Liver (tissue), 9 donors: ENCODE data around the gene SRD5A1. TPM values are rescaled to one million over a fixed set of nuclear protein-coding genes. Genes with fewer than 3 reads are reported as not detected.

Experiments used
- DNase-seq: peaks from one replicate; pipeline ENCODE4 v3.0.0-alpha.2; 2017; ENCODE audit warnings: low spot score
- H3K27ac ChIP-seq, 2 donors: one replicate each; pipeline ENCODE4 v1.7.0; 2013; ENCODE audit warnings: inconsistent platforms in 2 of 2, low read length in 2 of 2, control low read depth in 1 of 2, low read depth in 1 of 2, mild to moderate bottlenecking in 1 of 2
- H3K27me3 ChIP-seq, 4 donors: one replicate each; pipeline versions ENCODE4 v1.6.1 to v1.7.0; 2013; ENCODE audit warnings: low read length in 3 of 4, inconsistent platforms in 1 of 4, mild to moderate bottlenecking in 1 of 4, moderate library complexity in 1 of 4; ENCODE audit not compliant: control insufficient read depth in 4 of 4, insufficient read depth in 4 of 4
- H3K36me3 ChIP-seq, 4 donors: one replicate each; pipeline versions ENCODE4 v1.6.1 to v1.7.0; 2013; ENCODE audit warnings: low read length in 3 of 4, mild to moderate bottlenecking in 3 of 4, low read depth in 1 of 4, moderate library complexity in 1 of 4; ENCODE audit not compliant: control insufficient read depth in 4 of 4, insufficient read depth in 3 of 4
- H3K4me1 ChIP-seq, 4 donors: one replicate each; pipeline versions ENCODE4 v1.6.1 to v1.7.0; 2013; ENCODE audit warnings: low read length in 3 of 4, mild to moderate bottlenecking in 3 of 4, moderate library complexity in 1 of 4; ENCODE audit not compliant: control insufficient read depth in 4 of 4, insufficient read depth in 4 of 4
- H3K4me3 ChIP-seq, 3 donors: one replicate each; pipeline versions ENCODE4 v1.6.1 to v1.7.0; 2013; ENCODE audit warnings: low read length in 3 of 3, control low read depth in 1 of 3, low read depth in 1 of 3, mild to moderate bottlenecking in 1 of 3
- H3K9ac ChIP-seq, 2 donors: one replicate each; pipeline ENCODE4 v1.7.0; 2013; ENCODE audit warnings: low read length in 2 of 2, mild to moderate bottlenecking in 2 of 2, moderate library complexity in 2 of 2, control low read depth in 1 of 2, low read depth in 1 of 2
- H3K9me3 ChIP-seq, 4 donors: one replicate each; pipeline versions ENCODE4 v1.6.1 to v1.7.0; 2013; ENCODE audit warnings: low read length in 3 of 4; ENCODE audit not compliant: control insufficient read depth in 4 of 4
- ATF3 ChIP-seq: IDR thresholded peaks from 2 replicates; pipeline ENCODE4 v1.6.1; 2016; ENCODE audit warnings: antibody characterized with exemption
- EGR1 ChIP-seq, 2 donors: IDR thresholded peaks; 2 replicates each; pipeline ENCODE4 v1.6.1; 2016 to 2018; ENCODE audit warnings: antibody characterized with exemption in 2 of 2, low read depth in 2 of 2
- FOXA1 ChIP-seq: IDR thresholded peaks from 2 replicates; pipeline ENCODE4 v1.6.1; 2016; ENCODE audit warnings: antibody characterized with exemption
- FOXA2 ChIP-seq: IDR thresholded peaks from 2 replicates; pipeline ENCODE4 v1.6.1; 2016; ENCODE audit warnings: antibody characterized with exemption
- GABPA ChIP-seq, 2 donors: IDR thresholded peaks in 1 of 2; conservative IDR thresholded peaks in 1 of 2; 2 replicates each; pipeline ENCODE4 v1.6.1; 2016; ENCODE audit warnings: antibody characterized with exemption in 2 of 2, mild to moderate bottlenecking in 1 of 2, moderate library complexity in 1 of 2
- HNF4A ChIP-seq, 2 donors: conservative IDR thresholded peaks; 2 replicates each; pipeline ENCODE4 v1.6.1; 2016; ENCODE audit warnings: antibody characterized with exemption in 2 of 2, mild to moderate bottlenecking in 2 of 2
- HNF4G ChIP-seq: IDR thresholded peaks from 2 replicates; pipeline ENCODE4 v1.6.1; 2016; ENCODE audit warnings: antibody characterized with exemption
- JUND ChIP-seq, 2 donors: IDR thresholded peaks; 2 replicates each; pipeline ENCODE4 v1.6.1; 2016; ENCODE audit warnings: antibody characterized with exemption in 2 of 2
- NR2F2 ChIP-seq: IDR thresholded peaks from 2 replicates; pipeline ENCODE4 v1.6.1; 2016; ENCODE audit warnings: antibody characterized with exemption
- RAD21 ChIP-seq, 2 donors: IDR thresholded peaks; 2 replicates each; pipeline ENCODE4 v1.6.1; 2016; ENCODE audit warnings: antibody characterized with exemption in 2 of 2, mild to moderate bottlenecking in 2 of 2
- SP1 ChIP-seq: IDR thresholded peaks from 2 replicates; pipeline ENCODE4 v1.6.1; 2018; ENCODE audit warnings: antibody characterized with exemption, mild to moderate bottlenecking
- TAF1 ChIP-seq: conservative IDR thresholded peaks from 2 replicates; pipeline ENCODE4 v1.6.1; 2016; ENCODE audit warnings: antibody characterized with exemption, mild to moderate bottlenecking
- YY1 ChIP-seq: IDR thresholded peaks from 2 replicates; pipeline ENCODE4 v1.6.1; 2016; ENCODE audit warnings: antibody characterized with exemption, mild to moderate bottlenecking
- ZBTB33 ChIP-seq: IDR thresholded peaks from 2 replicates; pipeline ENCODE4 v1.6.1; 2016; ENCODE audit warnings: antibody characterized with exemption
- WGBS: extraction: QIAGEN DNeasy Blood & Tissue Kit; methylation state at CpG from one replicate; pipeline ENCODE4 v1.1.7; 2013; 5-methylcytosine and 5-hydroxymethylcytosine counted together
- polyA plus RNA-seq, 2 donors: library from polyadenylated mRNA; stranded (reverse) in 1 of 2; unstranded in 1 of 2; fragments of 200-250 nt in 1 of 2; fragments of >200 nt in 1 of 2; fragmentation: Nextera tagmentation in 1 of 2; extraction: Ambion mirVana in 1 of 2; gene quantifications; one replicate each; pipeline versions ENCODE4 v1.2.1 to v1.2.3, GENCODE V29; 2013 to 2015
- total RNA-seq, 2 donors: library from RNA; depleted of rRNA; stranded (reverse); fragments of >200 nt; gene quantifications; one replicate each; pipeline ENCODE4 v1.2.3, GENCODE V29; 2014
- TF ChIP-seq, protein P1 (sequence below): fragments of 150-350 bp; IDR thresholded peaks from 2 replicates; pipeline ENCODE4 v1.5.1; 2017; ENCODE audit warnings: improper control_type of control experiment, low read depth, low read length; ENCODE audit not compliant: missing input control
- TF ChIP-seq, protein P2 (sequence below): IDR thresholded peaks from 2 replicates; pipeline ENCODE4 v1.6.1; 2016; ENCODE audit warnings: antibody characterized with exemption
- TF ChIP-seq, protein P3 (sequence below): IDR thresholded peaks from 2 replicates; pipeline ENCODE4 v1.6.1; 2016; ENCODE audit warnings: antibody characterized with exemption, mild to moderate bottlenecking
- donor health status: healthy.
- donor health status: healthy.
- donor health status: healthy.
- donor health status: healthy.
- donor health status: healthy.

Gene SRD5A1
- total and polyA plus RNA-seq, 4 donors: 6.3 to 87.0 (median 47.7) TPM

DNA sequence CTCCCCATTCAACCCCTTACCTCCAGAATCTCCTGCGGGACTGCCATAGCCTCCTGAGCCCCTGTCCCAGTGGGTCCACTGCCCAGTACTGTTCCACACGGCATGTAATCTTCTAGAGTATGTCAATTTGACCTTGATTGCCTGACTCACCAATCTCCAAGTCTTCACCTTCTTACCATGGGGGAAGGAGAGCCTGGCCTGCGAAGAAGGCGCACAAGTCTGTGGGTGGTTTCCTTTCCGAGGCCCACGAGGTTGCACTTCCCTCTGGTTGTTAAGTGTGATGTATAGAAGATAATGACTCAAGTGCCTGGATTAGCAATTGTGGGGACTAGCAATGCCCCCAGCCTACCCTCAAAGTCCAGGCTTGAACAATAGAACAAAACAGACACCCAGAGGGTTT is 71.8 kb downstream of the SRD5A1 start:
- no peaks in the 10 kb centered on the region for H3K36me3 ChIP-seq
- H3K27me3 ChIP-seq: no peaks in the 10 kb centered on the region
- no peak for DNase-seq
- H3K9ac ChIP-seq: no peak overlapping the region
- H3K27ac ChIP-seq: no peak overlapping the region
- TF ChIP-seq, protein P1, sequence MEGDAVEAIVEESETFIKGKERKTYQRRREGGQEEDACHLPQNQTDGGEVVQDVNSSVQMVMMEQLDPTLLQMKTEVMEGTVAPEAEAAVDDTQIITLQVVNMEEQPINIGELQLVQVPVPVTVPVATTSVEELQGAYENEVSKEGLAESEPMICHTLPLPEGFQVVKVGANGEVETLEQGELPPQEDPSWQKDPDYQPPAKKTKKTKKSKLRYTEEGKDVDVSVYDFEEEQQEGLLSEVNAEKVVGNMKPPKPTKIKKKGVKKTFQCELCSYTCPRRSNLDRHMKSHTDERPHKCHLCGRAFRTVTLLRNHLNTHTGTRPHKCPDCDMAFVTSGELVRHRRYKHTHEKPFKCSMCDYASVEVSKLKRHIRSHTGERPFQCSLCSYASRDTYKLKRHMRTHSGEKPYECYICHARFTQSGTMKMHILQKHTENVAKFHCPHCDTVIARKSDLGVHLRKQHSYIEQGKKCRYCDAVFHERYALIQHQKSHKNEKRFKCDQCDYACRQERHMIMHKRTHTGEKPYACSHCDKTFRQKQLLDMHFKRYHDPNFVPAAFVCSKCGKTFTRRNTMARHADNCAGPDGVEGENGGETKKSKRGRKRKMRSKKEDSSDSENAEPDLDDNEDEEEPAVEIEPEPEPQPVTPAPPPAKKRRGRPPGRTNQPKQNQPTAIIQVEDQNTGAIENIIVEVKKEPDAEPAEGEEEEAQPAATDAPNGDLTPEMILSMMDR: no peak
- TF ChIP-seq, protein P2, sequence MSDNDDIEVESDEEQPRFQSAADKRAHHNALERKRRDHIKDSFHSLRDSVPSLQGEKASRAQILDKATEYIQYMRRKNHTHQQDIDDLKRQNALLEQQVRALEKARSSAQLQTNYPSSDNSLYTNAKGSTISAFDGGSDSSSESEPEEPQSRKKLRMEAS: no peak
- no peak for TF ChIP-seq FOXA1
- TF ChIP-seq JUND (IDR thresholded peaks at IDR 0.05): no peak
- TF ChIP-seq, protein P3, sequence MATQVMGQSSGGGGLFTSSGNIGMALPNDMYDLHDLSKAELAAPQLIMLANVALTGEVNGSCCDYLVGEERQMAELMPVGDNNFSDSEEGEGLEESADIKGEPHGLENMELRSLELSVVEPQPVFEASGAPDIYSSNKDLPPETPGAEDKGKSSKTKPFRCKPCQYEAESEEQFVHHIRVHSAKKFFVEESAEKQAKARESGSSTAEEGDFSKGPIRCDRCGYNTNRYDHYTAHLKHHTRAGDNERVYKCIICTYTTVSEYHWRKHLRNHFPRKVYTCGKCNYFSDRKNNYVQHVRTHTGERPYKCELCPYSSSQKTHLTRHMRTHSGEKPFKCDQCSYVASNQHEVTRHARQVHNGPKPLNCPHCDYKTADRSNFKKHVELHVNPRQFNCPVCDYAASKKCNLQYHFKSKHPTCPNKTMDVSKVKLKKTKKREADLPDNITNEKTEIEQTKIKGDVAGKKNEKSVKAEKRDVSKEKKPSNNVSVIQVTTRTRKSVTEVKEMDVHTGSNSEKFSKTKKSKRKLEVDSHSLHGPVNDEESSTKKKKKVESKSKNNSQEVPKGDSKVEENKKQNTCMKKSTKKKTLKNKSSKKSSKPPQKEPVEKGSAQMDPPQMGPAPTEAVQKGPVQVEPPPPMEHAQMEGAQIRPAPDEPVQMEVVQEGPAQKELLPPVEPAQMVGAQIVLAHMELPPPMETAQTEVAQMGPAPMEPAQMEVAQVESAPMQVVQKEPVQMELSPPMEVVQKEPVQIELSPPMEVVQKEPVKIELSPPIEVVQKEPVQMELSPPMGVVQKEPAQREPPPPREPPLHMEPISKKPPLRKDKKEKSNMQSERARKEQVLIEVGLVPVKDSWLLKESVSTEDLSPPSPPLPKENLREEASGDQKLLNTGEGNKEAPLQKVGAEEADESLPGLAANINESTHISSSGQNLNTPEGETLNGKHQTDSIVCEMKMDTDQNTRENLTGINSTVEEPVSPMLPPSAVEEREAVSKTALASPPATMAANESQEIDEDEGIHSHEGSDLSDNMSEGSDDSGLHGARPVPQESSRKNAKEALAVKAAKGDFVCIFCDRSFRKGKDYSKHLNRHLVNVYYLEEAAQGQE: no peak
- TF ChIP-seq EGR1 (IDR thresholded peaks at IDR 0.05; ENCODE audit: low read depth in 2 of 2): no peak
- TF ChIP-seq GABPA (IDR thresholded peaks at IDR 0.05 in 1 of 2, conservative IDR thresholded peaks at IDR 0.05 in 1 of 2): no peak
- no peak for TF ChIP-seq YY1
- no peak for TF ChIP-seq SP1
- TF ChIP-seq HNF4G: no peak
- TF ChIP-seq ATF3: no peak
- no peak for TF ChIP-seq TAF1
- TF ChIP-seq HNF4A (conservative IDR thresholded peaks at IDR 0.05): no peak
- TF ChIP-seq FOXA2: no peak
- TF ChIP-seq ZBTB33: no peak
- TF ChIP-seq RAD21 (IDR thresholded peaks at IDR 0.05): no peak
- TF ChIP-seq NR2F2: no peak
- no peaks in the 10 kb centered on the region for H3K4me1 ChIP-seq
- 84% methylated on average over 6 of the region's 6 CpGs for WGBS
- H3K4me3 ChIP-seq: no peak overlapping the region
- H3K9me3 ChIP-seq: no peaks in the 10 kb centered on the region

GRCh38 chr5:6705959-6706358 is 72.7 kb downstream of the SRD5A1 start:
- H3K4me3 ChIP-seq: no peak overlapping the region
- H3K27me3 ChIP-seq: no peaks in the 10 kb centered on the region
- H3K9ac ChIP-seq: no peak overlapping the region
- H3K9me3 ChIP-seq: no peaks in the 10 kb centered on the region
- H3K27ac ChIP-seq: no peak overlapping the region
- DNase-seq: no peak
- no peaks in the 10 kb centered on the region for H3K36me3 ChIP-seq
- H3K4me1 ChIP-seq: no peaks in the 10 kb centered on the region
- 88% methylated on average over 5 of the region's 5 CpGs for WGBS
- TF ChIP-seq NR2F2: no peak
- TF ChIP-seq, protein P1: no peak
- no peak for TF ChIP-seq FOXA2
- TF ChIP-seq GABPA (IDR thresholded peaks at IDR 0.05 in 1 of 2, conservative IDR thresholded peaks at IDR 0.05 in 1 of 2): no peak
- no peak for TF ChIP-seq HNF4A (conservative IDR thresholded peaks at IDR 0.05)
- no peak for TF ChIP-seq FOXA1
- TF ChIP-seq HNF4G: no peak
- no peak for TF ChIP-seq ZBTB33
- TF ChIP-seq EGR1 (IDR thresholded peaks at IDR 0.05; ENCODE audit: low read depth in 2 of 2): no peak
- TF ChIP-seq JUND (IDR thresholded peaks at IDR 0.05): no peak
